GM23248 (cell line): ENCODE results near the gene PHKG2.

Experiments
- EZH2 ChIP-seq: fragments of 200-600 bp; sonication (generic); IDR thresholded peaks from 2 replicates; pipeline ENCODE4 v1.6.1; 2018; ENCODE audit warnings: antibody characterized with exemption, mild to moderate bottlenecking; ENCODE audit not compliant: insufficient read depth, poor library complexity, severe bottlenecking
- EZH2phosphoT487 ChIP-seq: fragments of 200-600 bp; sonication (generic); IDR thresholded peaks from 2 replicates; pipeline ENCODE4 v1.6.1; 2018; ENCODE audit warnings: antibody characterized with exemption, moderate library complexity, mild to moderate bottlenecking, low read depth; ENCODE audit not compliant: insufficient read depth

- TF ChIP-seq EZH2 (no peak), EZH2phosphoT487 (no peak)
Measured at GRCh38 chr16:30783280-30784109, 35.3 kb downstream of the PHKG2 start.
